ENCODE measurements around the gene EEA1.

EEA1 gene

GRCh38 chr12:92930421-92930820, 1.3 kb upstream of the EEA1 start:
- Histone ChIP-seq H3K36me3 (no peaks in the 10 kb centered on the region), H3K4me1 (no peaks in the 10 kb centered on the region), H3K4me3 (ENCODE audit: low read depth, low read length) (peak overlapping the region; percentile 62), H3K27me3 (no peaks in the 10 kb centered on the region), H3K9me3 (no peaks in the 10 kb centered on the region)
- no peak for DNase-seq
- no peak for TF ChIP-seq CTCF (IDR thresholded peaks at IDR 0.05; ENCODE audit: low read depth, low read length)

- Histone ChIP-seq H3K27me3 (no peaks in the 10 kb centered on the region), H3K4me1 (no peaks in the 10 kb centered on the region), H3K4me3 (ENCODE audit: low read depth, low read length) (peak overlapping the region; percentile 62), H3K9me3 (no peaks in the 10 kb centered on the region), H3K36me3 (no peaks in the 10 kb centered on the region)
- no peak for DNase-seq
- no peak for TF ChIP-seq CTCF (IDR thresholded peaks at IDR 0.05; ENCODE audit: low read depth, low read length)
Measured at GRCh38 chr12:92929983-92930382, 888 bp upstream of the EEA1 start.

- H3K27me3 ChIP-seq: no peaks in the 10 kb centered on the region
- TF ChIP-seq CTCF (IDR thresholded peaks at IDR 0.05; ENCODE audit: low read depth, low read length): no peak
Measured at GRCh38 chr12:92928421-92928961, 604 bp downstream of the EEA1 start.

GRCh38 chr12:92927436-92928281, 1.4 kb downstream of the EEA1 start:
- H3K4me3 ChIP-seq (ENCODE audit: low read depth, low read length): peak overlapping the region; percentile 72
- no peaks in the 10 kb centered on the region for H3K36me3 ChIP-seq
- H3K27me3 ChIP-seq: no peaks in the 10 kb centered on the region
- no peaks in the 10 kb centered on the region for H3K4me1 ChIP-seq
- DNase-seq: no peak
- no peaks in the 10 kb centered on the region for H3K9me3 ChIP-seq
- TF ChIP-seq CTCF (IDR thresholded peaks at IDR 0.05; ENCODE audit: low read depth, low read length): no peak

More at GRCh38 chr12:92928421-92928961, 604 bp downstream of the EEA1 start:
- no peak for DNase-seq
- no peaks in the 10 kb centered on the region for H3K9me3 ChIP-seq
- H3K4me1 ChIP-seq: no peaks in the 10 kb centered on the region
- peak overlapping the region; percentile 72 for H3K4me3 ChIP-seq (ENCODE audit: low read depth, low read length)
- no peaks in the 10 kb centered on the region for H3K36me3 ChIP-seq

- H3K9me3 ChIP-seq: no peaks in the 10 kb centered on the region
- no peaks in the 10 kb centered on the region for H3K36me3 ChIP-seq
- DNase-seq: peak; percentile 29
- peak; percentile 43 for TF ChIP-seq CTCF (IDR thresholded peaks at IDR 0.05; ENCODE audit: low read depth, low read length)
- no peak overlapping the region; the same call in 1 of the 2 replicates for H3K4me3 ChIP-seq (ENCODE audit: low read depth, low read length)
- H3K4me1 ChIP-seq: no peaks in the 10 kb centered on the region
- H3K27me3 ChIP-seq: no peaks in the 10 kb centered on the region
Measured at GRCh38 chr12:92927055-92927435, 2.0 kb downstream of the EEA1 start.

GRCh38 chr12:92926549-92926948, 2.5 kb downstream of the EEA1 start:
- H3K36me3 ChIP-seq: no peaks in the 10 kb centered on the region
- H3K4me1 ChIP-seq: no peaks in the 10 kb centered on the region
- no peaks in the 10 kb centered on the region for H3K27me3 ChIP-seq
- no peak for DNase-seq
- no peak for TF ChIP-seq CTCF (IDR thresholded peaks at IDR 0.05; ENCODE audit: low read depth, low read length)
- H3K4me3 ChIP-seq (ENCODE audit: low read depth, low read length): no peak overlapping the region
- H3K9me3 ChIP-seq: no peaks in the 10 kb centered on the region
